ENCODE results near the gene UROC1.

The UROC1 gene

GRCh38 chr3:126531051-126531330 lies 13.4 kb upstream of the UROC1 start:
- Histone ChIP-seq H3K36me3 (ENCODE audit: control insufficient read depth in 5 of 5, insufficient read depth in 5 of 5, low read length in 5 of 5) (no peaks in the 10 kb centered on the region), H3K9ac (ENCODE audit: low read length in 5 of 5) (no peak overlapping the region), H3K27ac (ENCODE audit: low read depth, low read length) (no peak overlapping the region), H3K4me3 (ENCODE audit: low read depth in 1 of 5, low read length in 5 of 5) (no peak overlapping the region), H3K27me3 (ENCODE audit: control insufficient read depth in 5 of 5, insufficient read depth in 4 of 5, low read length in 5 of 5) (peaks cover 3 to 13% (median 8%) of the 10 kb centered on the region in 5 donors), H3K4me1 (ENCODE audit: control insufficient read depth in 5 of 5, insufficient read depth in 5 of 5, low read length in 5 of 5) (peaks cover 0 to 20% (median 0%) of the 10 kb centered on the region in 5 donors), H3K9me3 (ENCODE audit: control insufficient read depth in 5 of 5, low read length in 5 of 5) (no peaks in the 10 kb centered on the region)

GRCh38 chr3:126530171-126531050 lies 12.8 kb upstream of the UROC1 start:
- no peaks in the 10 kb centered on the region for H3K9me3 ChIP-seq (ENCODE audit: control insufficient read depth in 5 of 5, low read length in 5 of 5)
- no peaks in the 10 kb centered on the region for H3K36me3 ChIP-seq (ENCODE audit: control insufficient read depth in 5 of 5, insufficient read depth in 5 of 5, low read length in 5 of 5)
- peaks cover 0 to 20% (median 0%) of the 10 kb centered on the region in 5 donors for H3K4me1 ChIP-seq (ENCODE audit: control insufficient read depth in 5 of 5, insufficient read depth in 5 of 5, low read length in 5 of 5)
- peak overlapping the region in 1 of 5 donors; percentile 29 for H3K9ac ChIP-seq (ENCODE audit: low read length in 5 of 5)
- H3K4me3 ChIP-seq (ENCODE audit: low read depth in 1 of 5, low read length in 5 of 5): no peak overlapping the region
- peaks cover 0 to 11% (median 4%) of the 10 kb centered on the region in 5 donors for H3K27me3 ChIP-seq (ENCODE audit: control insufficient read depth in 5 of 5, insufficient read depth in 4 of 5, low read length in 5 of 5)
- H3K27ac ChIP-seq (ENCODE audit: low read depth, low read length): no peak overlapping the region

- Histone ChIP-seq H3K9ac (ENCODE audit: low read length in 5 of 5) (peak overlapping the region in 1 of 5 donors; percentile 29), H3K27me3 (ENCODE audit: control insufficient read depth in 5 of 5, insufficient read depth in 4 of 5, low read length in 5 of 5) (peaks cover 0 to 9% (median 3%) of the 10 kb centered on the region in 5 donors), H3K9me3 (ENCODE audit: control insufficient read depth in 5 of 5, low read length in 5 of 5) (no peaks in the 10 kb centered on the region), H3K4me1 (ENCODE audit: control insufficient read depth in 5 of 5, insufficient read depth in 5 of 5, low read length in 5 of 5) (peaks cover 0 to 22% (median 3%) of the 10 kb centered on the region in 5 donors), H3K36me3 (ENCODE audit: control insufficient read depth in 5 of 5, insufficient read depth in 5 of 5, low read length in 5 of 5) (no peaks in the 10 kb centered on the region), H3K27ac (ENCODE audit: low read depth, low read length) (no peak overlapping the region), H3K4me3 (ENCODE audit: low read depth in 1 of 5, low read length in 5 of 5) (no peak overlapping the region)
These were observed 12.1 kb upstream of the UROC1 start for GRCh38 chr3:126529585-126530170.

GRCh38 chr3:126528800-126529541 lies 11.4 kb upstream of the UROC1 start:
- H3K4me1 ChIP-seq (ENCODE audit: control insufficient read depth in 5 of 5, insufficient read depth in 5 of 5, low read length in 5 of 5): peaks cover 0 to 28% (median 9%) of the 10 kb centered on the region in 5 donors
- peaks cover 0 to 8% (median 5%) of the 10 kb centered on the region in 5 donors for H3K27me3 ChIP-seq (ENCODE audit: control insufficient read depth in 5 of 5, insufficient read depth in 4 of 5, low read length in 5 of 5)
- no peak overlapping the region for H3K27ac ChIP-seq (ENCODE audit: low read depth, low read length)
- H3K9me3 ChIP-seq (ENCODE audit: control insufficient read depth in 5 of 5, low read length in 5 of 5): no peaks in the 10 kb centered on the region
- no peak overlapping the region for H3K9ac ChIP-seq (ENCODE audit: low read length in 5 of 5)
- no peak overlapping the region for H3K4me3 ChIP-seq (ENCODE audit: low read depth in 1 of 5, low read length in 5 of 5)
- no peaks in the 10 kb centered on the region for H3K36me3 ChIP-seq (ENCODE audit: control insufficient read depth in 5 of 5, insufficient read depth in 5 of 5, low read length in 5 of 5)

- H3K4me1 ChIP-seq (ENCODE audit: control insufficient read depth in 5 of 5, insufficient read depth in 5 of 5, low read length in 5 of 5): peaks cover 0 to 34% (median 15%) of the 10 kb centered on the region in 5 donors
- H3K4me3 ChIP-seq (ENCODE audit: low read depth in 1 of 5, low read length in 5 of 5): no peak overlapping the region
- H3K9me3 ChIP-seq (ENCODE audit: control insufficient read depth in 5 of 5, low read length in 5 of 5): no peaks in the 10 kb centered on the region
- peaks cover 0 to 12% (median 9%) of the 10 kb centered on the region in 5 donors for H3K27me3 ChIP-seq (ENCODE audit: control insufficient read depth in 5 of 5, insufficient read depth in 4 of 5, low read length in 5 of 5)
- no peaks in the 10 kb centered on the region for H3K36me3 ChIP-seq (ENCODE audit: control insufficient read depth in 5 of 5, insufficient read depth in 5 of 5, low read length in 5 of 5)
- H3K9ac ChIP-seq (ENCODE audit: low read length in 5 of 5): no peak overlapping the region
- no peak overlapping the region for H3K27ac ChIP-seq (ENCODE audit: low read depth, low read length)
These were observed 10.8 kb upstream of the UROC1 start for GRCh38 chr3:126528419-126528799.

GRCh38 chr3:126527455-126528211 lies 10.1 kb upstream of the UROC1 start:
- peaks cover 0 to 19% (median 12%) of the 10 kb centered on the region in 5 donors for H3K27me3 ChIP-seq (ENCODE audit: control insufficient read depth in 5 of 5, insufficient read depth in 4 of 5, low read length in 5 of 5)
- H3K4me1 ChIP-seq (ENCODE audit: control insufficient read depth in 5 of 5, insufficient read depth in 5 of 5, low read length in 5 of 5): peaks cover 0 to 34% (median 15%) of the 10 kb centered on the region in 5 donors
- no peaks in the 10 kb centered on the region for H3K36me3 ChIP-seq (ENCODE audit: control insufficient read depth in 5 of 5, insufficient read depth in 5 of 5, low read length in 5 of 5)
- H3K9me3 ChIP-seq (ENCODE audit: control insufficient read depth in 5 of 5, low read length in 5 of 5): no peaks in the 10 kb centered on the region
- no peak overlapping the region for H3K9ac ChIP-seq (ENCODE audit: low read length in 5 of 5)
- H3K27ac ChIP-seq (ENCODE audit: low read depth, low read length): no peak overlapping the region
- H3K4me3 ChIP-seq (ENCODE audit: low read depth in 1 of 5, low read length in 5 of 5): no peak overlapping the region

- Histone ChIP-seq H3K9me3 (ENCODE audit: control insufficient read depth in 5 of 5, low read length in 5 of 5) (no peaks in the 10 kb centered on the region), H3K9ac (ENCODE audit: low read length in 5 of 5) (no peak overlapping the region), H3K36me3 (ENCODE audit: control insufficient read depth in 5 of 5, insufficient read depth in 5 of 5, low read length in 5 of 5) (no peaks in the 10 kb centered on the region), H3K4me3 (ENCODE audit: low read depth in 1 of 5, low read length in 5 of 5) (no peak overlapping the region), H3K4me1 (ENCODE audit: control insufficient read depth in 5 of 5, insufficient read depth in 5 of 5, low read length in 5 of 5) (peaks cover 0 to 34% (median 15%) of the 10 kb centered on the region in 5 donors), H3K27me3 (ENCODE audit: control insufficient read depth in 5 of 5, insufficient read depth in 4 of 5, low read length in 5 of 5) (peaks cover 0 to 19% (median 12%) of the 10 kb centered on the region in 5 donors), H3K27ac (ENCODE audit: low read depth, low read length) (no peak overlapping the region)
These were observed 9.4 kb upstream of the UROC1 start for GRCh38 chr3:126527006-126527405.

GRCh38 chr3:126526668-126527005 lies 9.1 kb upstream of the UROC1 start:
- H3K9ac ChIP-seq (ENCODE audit: low read length in 5 of 5): no peak overlapping the region
- peaks cover 0 to 34% (median 15%) of the 10 kb centered on the region in 5 donors for H3K4me1 ChIP-seq (ENCODE audit: control insufficient read depth in 5 of 5, insufficient read depth in 5 of 5, low read length in 5 of 5)
- H3K27me3 ChIP-seq (ENCODE audit: control insufficient read depth in 5 of 5, insufficient read depth in 4 of 5, low read length in 5 of 5): peaks cover 0 to 19% (median 12%) of the 10 kb centered on the region in 5 donors
- H3K27ac ChIP-seq (ENCODE audit: low read depth, low read length): no peak overlapping the region
- H3K4me3 ChIP-seq (ENCODE audit: low read depth in 1 of 5, low read length in 5 of 5): no peak overlapping the region
- no peaks in the 10 kb centered on the region for H3K36me3 ChIP-seq (ENCODE audit: control insufficient read depth in 5 of 5, insufficient read depth in 5 of 5, low read length in 5 of 5)
- H3K9me3 ChIP-seq (ENCODE audit: control insufficient read depth in 5 of 5, low read length in 5 of 5): no peaks in the 10 kb centered on the region

- no peak overlapping the region for H3K4me3 ChIP-seq (ENCODE audit: low read depth in 1 of 5, low read length in 5 of 5)
- H3K36me3 ChIP-seq (ENCODE audit: control insufficient read depth in 5 of 5, insufficient read depth in 5 of 5, low read length in 5 of 5): no peaks in the 10 kb centered on the region
- H3K9ac ChIP-seq (ENCODE audit: low read length in 5 of 5): no peak overlapping the region
- H3K27ac ChIP-seq (ENCODE audit: low read depth, low read length): no peak overlapping the region
- peaks cover 0 to 34% (median 15%) of the 10 kb centered on the region in 5 donors for H3K4me1 ChIP-seq (ENCODE audit: control insufficient read depth in 5 of 5, insufficient read depth in 5 of 5, low read length in 5 of 5)
- H3K27me3 ChIP-seq (ENCODE audit: control insufficient read depth in 5 of 5, insufficient read depth in 4 of 5, low read length in 5 of 5): peaks cover 0 to 19% (median 12%) of the 10 kb centered on the region in 5 donors
- H3K9me3 ChIP-seq (ENCODE audit: control insufficient read depth in 5 of 5, low read length in 5 of 5): no peaks in the 10 kb centered on the region
These were observed 8.5 kb upstream of the UROC1 start for GRCh38 chr3:126525853-126526667.

All from subcutaneous abdominal adipose tissue (tissue), 5 donors.